Endothelial cell of umbilical vein (primary cell): Measurements from ENCODE around the gene MYLK. TPM values are rescaled to one million over a fixed set of nuclear protein-coding genes. Genes with fewer than 3 reads are reported as not detected.

ENCODE experiments used
- BruUV-seq: library from RNA; stranded (reverse); fragments of 400-500 nt; replicated peaks from 2 replicates; lab custom pipeline; 2021; lab: Mats Ljungman, UMichigan
- CTCF ChIA-PET: fragments of 300-600, 350-600 bp; sonication (Branson Sonifier 250); formaldehyde crosslinking; loops from one replicate; lab custom pipeline; 2021; ENCODE audit warnings: antibody characterized with exemption, inconsistent platforms; lab: Charles Lee
- POLR2A ChIA-PET: fragments of 300-600, 350-600 bp; sonication (Branson Sonifier 250); formaldehyde crosslinking; loops from one replicate; lab custom pipeline; 2021; ENCODE audit warnings: antibody characterized with exemption, inconsistent platforms; lab: Charles Lee
- DNase-seq: peaks from one replicate; pipeline ENCODE4 v3.0.0-alpha.2; 2011; ENCODE audit warnings: low read depth, low spot score
- FAIRE-seq: peaks from 2 replicates; lab custom pipeline; 2011; peaks lifted over from hg19 to GRCh38; lab: Jason Lieb, UNC
- H2AFZ ChIP-seq: 2 replicates; pipeline ENCODE4 v1.6.0; 2012; ENCODE audit warnings: low read depth, low read length, control low read depth, inconsistent platforms
- H3K27ac ChIP-seq: 2 replicates; pipeline ENCODE4 v1.5.1; 2011; ENCODE audit warnings: low read depth, mild to moderate bottlenecking, control low read depth, low read length, moderate library complexity; ENCODE audit not compliant: insufficient read depth
- H3K27me3 ChIP-seq, 2 experiments: 2 replicates each; pipeline versions ENCODE4 v1.6.0 to v1.6.1; 2011; ENCODE audit warnings: low read length in 2 of 2, mixed read lengths in 1 of 2; ENCODE audit not compliant: control insufficient read depth in 2 of 2, insufficient read depth in 2 of 2
- H3K36me3 ChIP-seq, 2 experiments: 2 replicates in 1 of 2; 3 replicates in 1 of 2; pipeline ENCODE4 v1.5.1; 2011; ENCODE audit warnings: low read length in 2 of 2, mild to moderate bottlenecking in 1 of 2, moderate library complexity in 1 of 2; ENCODE audit not compliant: control insufficient read depth in 2 of 2, insufficient read depth in 2 of 2; ENCODE audit errors: extremely low read depth in 1 of 2
- H3K4me1 ChIP-seq: 3 replicates; pipeline ENCODE4 v1.5.1; 2011; ENCODE audit warnings: mild to moderate bottlenecking, low read length; ENCODE audit not compliant: control insufficient read depth, insufficient read depth; ENCODE audit errors: extremely low read depth
- H3K4me2 ChIP-seq: 2 replicates; pipeline ENCODE4 v1.6.1; 2011; ENCODE audit warnings: low read length, control low read depth, mixed read lengths; ENCODE audit not compliant: insufficient read depth
- H3K4me3 ChIP-seq, 3 experiments: fragments of 200-600 bp in 1 of 3; sonication (generic), shearing (Covaris generic) in 1 of 3; replicated peaks in 1 of 3; 2 replicates each; pipeline ENCODE4 v1.5.1; 2011 to 2016; ENCODE audit warnings: control low read depth in 3 of 3, low read length in 3 of 3, mild to moderate bottlenecking in 2 of 3, inconsistent platforms in 1 of 3, low read depth in 1 of 3, moderate library complexity in 1 of 3; ENCODE audit not compliant: insufficient read depth in 1 of 3
- H3K79me2 ChIP-seq: 2 replicates; pipeline ENCODE4 v1.6.0; 2012; ENCODE audit warnings: low read length, inconsistent platforms; ENCODE audit not compliant: control insufficient read depth, insufficient read depth
- H3K9ac ChIP-seq: replicated peaks from 2 replicates; pipeline ENCODE3; 2011; ENCODE audit warnings: low read length, control low read depth; ENCODE audit not compliant: insufficient read depth; ENCODE audit errors: extremely low read depth
- H3K9me1 ChIP-seq: replicated peaks from 3 replicates; pipeline ENCODE4 v1.6.0; 2011; ENCODE audit warnings: mild to moderate bottlenecking, low read length; ENCODE audit not compliant: control insufficient read depth, insufficient read depth; ENCODE audit errors: extremely low read depth
- H3K9me3 ChIP-seq: replicated peaks from 2 replicates; pipeline ENCODE4 v1.5.1; 2012; ENCODE audit warnings: low read length, inconsistent platforms; ENCODE audit not compliant: control insufficient read depth, insufficient read depth
- H4K20me1 ChIP-seq: replicated peaks from 2 replicates; pipeline ENCODE3; 2011; ENCODE audit warnings: mild to moderate bottlenecking, low read length; ENCODE audit not compliant: control insufficient read depth, insufficient read depth; ENCODE audit errors: extremely low read depth
- CTCF ChIP-seq, 2 donors: IDR thresholded peaks; 1 replicate in 1 of 2; 2 replicates in 1 of 2; pipeline ENCODE4 v1.5.1; 2011; ENCODE audit warnings: low read length in 2 of 2, mild to moderate bottlenecking in 2 of 2, moderate library complexity in 2 of 2, control low read depth in 1 of 2, inconsistent platforms in 1 of 2, low read depth in 1 of 2; ENCODE audit not compliant: insufficient read depth in 1 of 2; ENCODE audit errors: extremely low read depth in 1 of 2
- EZH2 ChIP-seq: IDR thresholded peaks from 2 replicates; pipeline ENCODE4 v1.6.1; 2012; ENCODE audit warnings: borderline replicate concordance, low read depth, mild to moderate bottlenecking, moderate library complexity, low read length, inconsistent platforms; ENCODE audit not compliant: severe bottlenecking
- FOS ChIP-seq: IDR thresholded peaks from 2 replicates; pipeline ENCODE4 v1.6.1; 2011; ENCODE audit warnings: mild to moderate bottlenecking, low read length, moderate library complexity, borderline replicate concordance; ENCODE audit not compliant: insufficient read depth
- GATA2 ChIP-seq: IDR thresholded peaks from 2 replicates; pipeline ENCODE4 v1.7.0; 2011; ENCODE audit warnings: low read depth, mild to moderate bottlenecking, moderate library complexity, mixed read lengths, low read length; ENCODE audit not compliant: insufficient read length, insufficient read depth
- MAX ChIP-seq: IDR thresholded peaks from 2 replicates; pipeline ENCODE4 v1.6.1; 2011; ENCODE audit not compliant: insufficient read depth, insufficient read length
- MYC ChIP-seq: IDR thresholded peaks from one replicate; pipeline ENCODE4 v1.6.1; 2011; ENCODE audit warnings: mild to moderate bottlenecking, low read depth, low read length
- POLR2AphosphoS5 ChIP-seq: IDR thresholded peaks from 2 replicates; pipeline ENCODE4 v1.6.1; 2012; ENCODE audit warnings: low read depth, mild to moderate bottlenecking, control low read depth, low read length, moderate library complexity; ENCODE audit not compliant: insufficient read depth
- dilution Hi-C: fragments of 300-500 bp; cut with MboI; formaldehyde crosslinking; loops from one replicate; pipeline ENCODE4 v1.15.0; 2019; ENCODE audit warnings: low sequenced_read_pairs; ENCODE audit not compliant: extremely low pct_ligation_motif_present
- intact Hi-C: fragments of 100-400 bp; cut with micrococcal nuclease; formaldehyde crosslinking; loops from one replicate; pipeline ENCODE4 v1.10.0; 2022
- polyA plus RNA-seq, 4 experiments: library from polyadenylated mRNA; depleted of rRNA in 3 of 4; stranded (reverse) in 3 of 4; unstranded in 1 of 4; fragments of >200 nt; gene quantifications; 2 replicates each; pipeline versions ENCODE4 v1.2.1 to v1.2.3, GENCODE V29; 2011 to 2012; ENCODE audit warnings: missing spikeins in 1 of 4
- total RNA-seq: library from RNA; stranded (reverse); gene quantifications from 2 replicates; pipeline ENCODE4 v1.2.3, GENCODE V29; 2021

MYLK gene
- total and polyA plus RNA-seq, 2 donors (not counting 3 experiments of a cell fraction or from before 2014, with no cell fraction given) = 10.0 to 22.2 TPM

- DNase-seq (no peak), FAIRE-seq (no peak)
- Histone ChIP-seq H3K9me3 (no peaks in the 10 kb centered on the region), H3K4me1 (peaks cover 23% of the 10 kb centered on the region), H2AFZ (no peak overlapping the region), H3K27me3 (peaks cover 0 to 6% of the 10 kb centered on the region in 2 experiments), H3K9ac (no peak overlapping the region), H3K4me3 (no peak overlapping the region), H3K4me2 (no peak overlapping the region), H3K27ac (no peak overlapping the region), H4K20me1 (no peaks in the 10 kb centered on the region), H3K79me2 (no peaks in the 10 kb centered on the region), H3K9me1 (no peaks in the 10 kb centered on the region), H3K36me3 (no peaks in the 10 kb centered on the region)
- no peak for TF ChIP-seq CTCF (IDR thresholded peaks at IDR 0.05; ENCODE audit: extremely low read depth in 1 of 2, insufficient read depth in 1 of 2, low read depth in 1 of 2, low read length in 2 of 2)
- TF ChIP-seq FOS = no peak
- TF ChIP-seq MAX = no peak
- no peak for TF ChIP-seq GATA2
- TF ChIP-seq MYC = no peak
- TF ChIP-seq EZH2 = no peak
- TF ChIP-seq POLR2AphosphoS5 = no peak
- dilution Hi-C loops = no loop called here
- intact Hi-C loops = loop anchor here (5.0 kb wide), 1 partner anchor 77 kb away; the partner anchor contains the start of gene MYLK
- ChIA-PET CTCF (no interaction called here), POLR2A (no interaction called here)
- no TSS peak for BruUV-seq
Observed at GRCh38 chr3:123805504-123805903, 78.6 kb downstream of the MYLK start.
